A549 (cell line): ENCODE data around the gene WDSUB1. TPM values are rescaled to one million over a fixed set of nuclear protein-coding genes. Genes with fewer than 3 reads are reported as not detected.

Experiments
- ATAC-seq, 2 experiments: fragments of 200-7000 bp in 1 of 2; fragments of >200 bp in 1 of 2; cut with Nextera tagmentation in 1 of 2; cut with Tn5 transposase in 1 of 2; 3 replicates each; pipeline versions ENCODE4 v1.8.0 to v1.9.1; 2018 to 2020; ENCODE audit warnings: mild to moderate bottlenecking in 1 of 2, moderate library complexity in 1 of 2
- CTCF ChIA-PET: fragments of 300-600 bp; sonication (Branson Sonifier 250); formaldehyde crosslinking; extraction: SDS; loops from one replicate; lab custom pipeline; 2021; ENCODE audit warnings: antibody characterized with exemption, inconsistent platforms; lab: Yijun Ruan, JAX
- POLR2A ChIA-PET: fragments of 350-600 bp; formaldehyde crosslinking; extraction: SDS; loops from one replicate; lab custom pipeline; 2021; ENCODE audit warnings: antibody characterized with exemption, inconsistent platforms; lab: Yijun Ruan, JAX
- DNase-seq, 2 experiments: peaks; one replicate each; pipeline versions ENCODE4 v3.0.0 to v3.0.0-alpha.2; 2011 to 2016; ENCODE audit warnings: low read depth in 1 of 2, low spot score in 1 of 2
- FAIRE-seq: peaks from 2 replicates; lab custom pipeline; 2011; peaks lifted over from hg19 to GRCh38; lab: Jason Lieb, UNC
- H3K27ac ChIP-seq, 2 experiments: fragments of >200 bp; sonication (Bioruptor Twin); formaldehyde crosslinking; 3 replicates each; pipeline ENCODE4 v1.5.1; 2016 to 2017
- H3K4me1 ChIP-seq: fragments of >200 bp; sonication (Bioruptor Twin); formaldehyde crosslinking; 3 replicates; pipeline ENCODE4 v1.6.1; 2016
- H3K4me2 ChIP-seq: fragments of >200 bp; sonication (Bioruptor Twin); formaldehyde crosslinking; 3 replicates; pipeline ENCODE4 v1.6.1; 2016
- H3K4me3 ChIP-seq: fragments of >200 bp; sonication (Bioruptor Twin); formaldehyde crosslinking; 3 replicates; pipeline ENCODE4 v1.5.1; 2016
- H3K9me3 ChIP-seq: fragments of >200 bp; sonication (Bioruptor Twin); formaldehyde crosslinking; 3 replicates; pipeline ENCODE4 v1.6.1; 2016
- CEBPB ChIP-seq, 2 experiments: fragments of >200 bp in 1 of 2; sonication (Bioruptor Twin) in 1 of 2; formaldehyde crosslinking in 1 of 2; IDR thresholded peaks; 2 replicates each; pipeline ENCODE4 v1.6.1; 2012 to 2016
- CHD4 ChIP-seq: fragments of 200-600 bp; sonication (generic); IDR thresholded peaks from 2 replicates; pipeline ENCODE4 v1.6.1; 2016; ENCODE audit warnings: antibody characterized with exemption, mild to moderate bottlenecking, borderline replicate concordance
- EHF ChIP-seq: fragments of 250-450 bp; sonication (Bioruptor Pico); IDR thresholded peaks from 2 replicates; pipeline ENCODE4 v1.5.0; 2020; ENCODE audit warnings: mild to moderate bottlenecking
- EHMT2 ChIP-seq: fragments of 200-600 bp; sonication (generic); IDR thresholded peaks from 2 replicates; pipeline ENCODE4 v1.6.1; 2016; ENCODE audit warnings: antibody characterized with exemption, low read depth, mild to moderate bottlenecking, moderate library complexity
- EP300 ChIP-seq, 2 experiments: fragments of >200 bp; sonication (Bioruptor Twin); formaldehyde crosslinking; IDR thresholded peaks; 2 replicates in 1 of 2; 3 replicates in 1 of 2; pipeline ENCODE4 v1.6.1; 2016 to 2017
- ESRRA ChIP-seq: fragments of 150-350 bp; IDR thresholded peaks from 2 replicates; pipeline ENCODE4 v1.6.1; 2014; ENCODE audit warnings: mild to moderate bottlenecking, low read length, borderline replicate concordance
- FOSB ChIP-seq: fragments of 250-450 bp; sonication (Bioruptor Pico); IDR thresholded peaks from 2 replicates; pipeline ENCODE4 v1.5.0; 2020; ENCODE audit warnings: mild to moderate bottlenecking, moderate library complexity
- FOSL2 ChIP-seq, 2 experiments: fragments of 450-650 bp in 1 of 2; fragments of >200 bp in 1 of 2; sonication (Bioruptor Twin) in 1 of 2; formaldehyde crosslinking; IDR thresholded peaks; 2 replicates each; pipeline versions ENCODE4 v1.5.0 to v1.6.1; 2016 to 2020; ENCODE audit warnings: mild to moderate bottlenecking in 1 of 2, moderate library complexity in 1 of 2
- GATA3 ChIP-seq: IDR thresholded peaks from 2 replicates; pipeline ENCODE4 v1.6.1; 2012; ENCODE audit warnings: borderline replicate concordance
- HOXA7 ChIP-seq: fragments of 250-450 bp; sonication (Bioruptor Pico); IDR thresholded peaks from 2 replicates; pipeline ENCODE4 v1.5.0; 2020; ENCODE audit warnings: mild to moderate bottlenecking, moderate library complexity
- HOXB13 ChIP-seq: fragments of 250-450 bp; sonication (Bioruptor Pico); IDR thresholded peaks from 2 replicates; pipeline ENCODE4 v1.5.0; 2020; ENCODE audit warnings: low read depth, mild to moderate bottlenecking, moderate library complexity
- HOXB5 ChIP-seq: fragments of 250-450 bp; sonication (Bioruptor Pico); IDR thresholded peaks from 2 replicates; pipeline ENCODE4 v1.5.0; 2020; ENCODE audit warnings: mild to moderate bottlenecking, moderate library complexity
- JUN ChIP-seq, 2 experiments: fragments of >200 bp; sonication (Bioruptor Twin); formaldehyde crosslinking; IDR thresholded peaks; 2 replicates in 1 of 2; 3 replicates in 1 of 2; pipeline ENCODE4 v1.6.1; 2016 to 2017
- KDM1A ChIP-seq: fragments of 200-600 bp; sonication (generic); IDR thresholded peaks from 2 replicates; pipeline ENCODE4 v1.6.1; 2016; ENCODE audit warnings: low read depth, mild to moderate bottlenecking
- MAFK ChIP-seq: fragments of 450-650 bp; IDR thresholded peaks from 2 replicates; pipeline ENCODE4 v1.6.1; 2014; ENCODE audit not compliant: partially characterized antibody
- NPAS2 ChIP-seq: fragments of 250-450 bp; sonication (Bioruptor Pico); IDR thresholded peaks from 2 replicates; pipeline ENCODE4 v1.8.0; 2022; ENCODE audit warnings: mild to moderate bottlenecking, moderate library complexity, borderline replicate concordance
- POLR2A ChIP-seq: IDR thresholded peaks from 2 replicates; pipeline ENCODE4 v1.6.1; 2012; ENCODE audit warnings: mild to moderate bottlenecking, low read length
- RAD21 ChIP-seq, 2 experiments: fragments of >200 bp in 1 of 2; sonication (Bioruptor Twin) in 1 of 2; formaldehyde crosslinking in 1 of 2; IDR thresholded peaks in 1 of 2; conservative IDR thresholded peaks in 1 of 2; 2 replicates in 1 of 2; 3 replicates in 1 of 2; pipeline ENCODE4 v1.6.1; 2012 to 2018; ENCODE audit warnings: inconsistent platforms in 1 of 2
- RARB ChIP-seq: fragments of 250-450 bp; sonication (Bioruptor Pico); IDR thresholded peaks from 2 replicates; pipeline ENCODE4 v1.8.0; 2021; ENCODE audit warnings: mild to moderate bottlenecking, moderate library complexity
- RFX5 ChIP-seq: fragments of 450-650 bp; IDR thresholded peaks from 2 replicates; pipeline ENCODE4 v1.7.1; 2014; ENCODE audit warnings: antibody characterized with exemption, mild to moderate bottlenecking, moderate library complexity
- SMC3 ChIP-seq: fragments of >200 bp; sonication (Bioruptor Twin); formaldehyde crosslinking; IDR thresholded peaks from 3 replicates; pipeline ENCODE4 v1.6.1; 2018; ENCODE audit warnings: inconsistent platforms
- SREBF2 ChIP-seq: fragments of 450-650 bp; IDR thresholded peaks from 2 replicates; pipeline ENCODE4 v1.6.1; 2014; ENCODE audit warnings: mild to moderate bottlenecking, moderate library complexity
- TFCP2L1 ChIP-seq: fragments of 250-450 bp; sonication (Bioruptor Pico); IDR thresholded peaks from 2 replicates; pipeline ENCODE4 v1.5.0; 2021; ENCODE audit warnings: mild to moderate bottlenecking
- ZSCAN20 ChIP-seq: fragments of 250-450 bp; sonication (Bioruptor Pico); IDR thresholded peaks from 2 replicates; pipeline ENCODE4 v1.8.0; 2022; ENCODE audit warnings: mild to moderate bottlenecking, moderate library complexity
- WGBS: methylation state at CpG from one replicate; pipeline ENCODE4 v1.1.6; 2017; ENCODE audit errors: missing lambda C conversion rate; 5-methylcytosine and 5-hydroxymethylcytosine counted together
- polyA plus RNA-seq, 4 experiments: library from polyadenylated mRNA; depleted of rRNA in 3 of 4; stranded (reverse); fragments of >200 nt; fragmentation: RNase III in 1 of 4; extraction: RNeasy Plus Mini Kit Qiagen cat#74134 plus additional on column Dnase treatment in 1 of 4; gene quantifications; 2 replicates in 3 of 4; 3 replicates in 1 of 4; pipeline ENCODE4 v1.2.3, GENCODE V29; 2011 to 2017
- TF ChIP-seq, protein P1 (sequence below): IDR thresholded peaks from 2 replicates; pipeline ENCODE4 v1.6.1; 2012
- TF ChIP-seq, protein P2 (sequence below): IDR thresholded peaks from 2 replicates; pipeline ENCODE4 v1.6.1; 2012
- TF ChIP-seq, protein P3 (sequence below): fragments of 250-450 bp; sonication (Bioruptor Pico); IDR thresholded peaks from 2 replicates; pipeline ENCODE4 v1.5.0; 2020; ENCODE audit warnings: low read depth, mild to moderate bottlenecking, moderate library complexity
- TF ChIP-seq, protein P4 (sequence below): fragments of 250-450 bp; sonication (Bioruptor Pico); IDR thresholded peaks from 2 replicates; pipeline ENCODE4 v1.5.0; 2021; ENCODE audit warnings: mild to moderate bottlenecking, moderate library complexity, borderline replicate concordance
- TF ChIP-seq, protein P5 (sequence below): fragments of >200 bp; sonication (Bioruptor Twin); formaldehyde crosslinking; IDR thresholded peaks from 3 replicates; pipeline ENCODE4 v1.5.1; 2016
- TF ChIP-seq, protein P6 (sequence below): fragments of 150-350 bp; IDR thresholded peaks from 2 replicates; pipeline ENCODE4 v1.6.1; 2014; ENCODE audit warnings: low read depth, mild to moderate bottlenecking, low read length
- TF ChIP-seq, protein P7 (sequence below): fragments of 450-650 bp; IDR thresholded peaks from 2 replicates; pipeline ENCODE4 v1.6.1; 2014; ENCODE audit warnings: antibody characterized with exemption

Gene WDSUB1
- polyA plus RNA-seq, 2 of the 4 experiments (the other 2 are of a cell fraction): 9.1 to 11.7 TPM

DNA sequence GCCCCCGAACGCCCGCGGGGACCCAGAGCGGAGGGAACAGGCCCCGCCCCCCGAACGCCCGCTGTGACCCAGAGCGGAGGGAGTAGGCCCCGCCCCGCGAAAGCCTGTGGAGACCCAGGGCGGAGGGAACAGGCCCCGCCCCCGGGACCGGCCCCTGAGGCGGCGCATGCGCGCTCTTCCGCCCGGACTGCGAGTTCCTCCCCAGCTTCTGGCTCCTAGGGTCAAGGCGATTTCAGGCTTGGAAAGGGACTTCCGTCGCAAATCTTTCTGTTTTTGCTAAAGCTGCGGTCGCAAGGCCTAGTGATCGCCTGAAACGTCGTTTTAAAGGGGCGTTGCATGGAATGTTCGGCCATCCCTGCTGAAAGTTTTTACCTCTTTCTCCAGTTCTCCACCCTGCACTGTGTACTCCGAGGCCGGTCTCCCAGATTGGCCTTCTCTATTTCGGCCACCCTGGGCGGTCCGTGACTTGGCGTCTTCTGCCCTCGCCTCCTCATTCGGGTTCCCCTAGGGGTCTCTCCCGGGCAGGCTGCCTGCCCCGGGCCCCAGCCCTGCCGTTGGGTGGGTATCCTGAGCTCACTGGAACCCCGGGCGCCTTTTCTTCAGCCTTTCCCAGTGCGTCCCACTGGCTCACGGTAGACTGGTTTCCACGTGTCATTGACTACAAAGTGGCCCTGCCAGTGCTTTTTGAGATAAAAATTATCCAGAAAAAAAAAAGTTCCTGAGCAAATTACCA lies 372 bp upstream of the WDSUB1 start:
- DNase-seq (peak; percentile 81 to 95), FAIRE-seq (no peak), ATAC-seq (peak; percentile 87 to 94)
- ChIA-PET POLR2A (interaction anchor here (0.7 to 2.6 kb wide), 7 partner anchors 37 to 429 kb away, joined by 3 to 13 read pairs (median 3); partner anchors contain the start of gene MARCHF7), CTCF (interaction anchor here (0.7 to 1.4 kb wide), 3 partner anchors 9 to 425 kb away, joined by 3 to 4 read pairs (median 3); partner anchors contain the start of gene MARCHF7)
- Histone ChIP-seq H3K4me3 (peak overlapping the region; percentile 74), H3K4me2 (peak overlapping the region; percentile 89), H3K27ac (peak overlapping the region; percentile 88 to 96), H3K9me3 (no peaks in the 10 kb centered on the region), H3K4me1 (peaks cover 27% of the 10 kb centered on the region)
- 4% methylated on average over 21 of the region's 50 CpGs for WGBS
- TF ChIP-seq HOXB13 (CRISPR knock-in tag) (no peak), JUN (IDR thresholded peaks at IDR 0.05) (peak; percentile 60 to 93; a peak in 3 of 5 replicates), POLR2A (peak; percentile 84), CHD4 (no peak), EP300 (IDR thresholded peaks at IDR 0.05) (no peak), EHMT2 (no peak), ZSCAN20 (CRISPR knock-in tag) (no peak), TFCP2L1 (CRISPR knock-in tag) (no peak), ESRRA (no peak), SREBF2 (no peak), GATA3 (no peak), CEBPB (IDR thresholded peaks at IDR 0.05) (no peak), RFX5 (no peak), NPAS2 (no peak; the same call in 1 of the 2 replicates), EHF (CRISPR knock-in tag) (no peak), KDM1A (no peak), FOSL2 (IDR thresholded peaks at IDR 0.05) (no peak), FOSL2 (CRISPR knock-in tag; IDR thresholded peaks at IDR 0.05) (no peak), SMC3 (no peak), HOXB5 (CRISPR knock-in tag) (no peak), FOSB (CRISPR knock-in tag) (no peak), MAFK (no peak), RARB (CRISPR knock-in tag) (no peak), HOXA7 (CRISPR knock-in tag) (no peak), RAD21 (conservative IDR thresholded peaks at IDR 0.05 in 1 of 2, IDR thresholded peaks at IDR 0.05 in 1 of 2) (0 out of 5 replicates have a peak, but pooled peaks of 1 of the 2 experiments have one; percentile 6)
- TF ChIP-seq, protein P1, sequence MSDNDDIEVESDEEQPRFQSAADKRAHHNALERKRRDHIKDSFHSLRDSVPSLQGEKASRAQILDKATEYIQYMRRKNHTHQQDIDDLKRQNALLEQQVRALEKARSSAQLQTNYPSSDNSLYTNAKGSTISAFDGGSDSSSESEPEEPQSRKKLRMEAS: peak; percentile 77; the same call in 1 of the 2 replicates
- TF ChIP-seq, protein P2, sequence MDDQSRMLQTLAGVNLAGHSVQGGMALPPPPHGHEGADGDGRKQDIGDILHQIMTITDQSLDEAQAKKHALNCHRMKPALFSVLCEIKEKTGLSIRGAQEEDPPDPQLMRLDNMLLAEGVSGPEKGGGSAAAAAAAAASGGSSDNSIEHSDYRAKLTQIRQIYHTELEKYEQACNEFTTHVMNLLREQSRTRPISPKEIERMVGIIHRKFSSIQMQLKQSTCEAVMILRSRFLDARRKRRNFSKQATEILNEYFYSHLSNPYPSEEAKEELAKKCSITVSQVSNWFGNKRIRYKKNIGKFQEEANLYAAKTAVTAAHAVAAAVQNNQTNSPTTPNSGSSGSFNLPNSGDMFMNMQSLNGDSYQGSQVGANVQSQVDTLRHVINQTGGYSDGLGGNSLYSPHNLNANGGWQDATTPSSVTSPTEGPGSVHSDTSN: no peak
- TF ChIP-seq, protein P3, sequence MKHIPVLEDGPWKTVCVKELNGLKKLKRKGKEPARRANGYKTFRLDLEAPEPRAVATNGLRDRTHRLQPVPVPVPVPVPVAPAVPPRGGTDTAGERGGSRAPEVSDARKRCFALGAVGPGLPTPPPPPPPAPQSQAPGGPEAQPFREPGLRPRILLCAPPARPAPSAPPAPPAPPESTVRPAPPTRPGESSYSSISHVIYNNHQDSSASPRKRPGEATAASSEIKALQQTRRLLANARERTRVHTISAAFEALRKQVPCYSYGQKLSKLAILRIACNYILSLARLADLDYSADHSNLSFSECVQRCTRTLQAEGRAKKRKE (CRISPR knock-in tag): peak; percentile 27; the same call in 1 of the 2 replicates
- TF ChIP-seq, protein P4, sequence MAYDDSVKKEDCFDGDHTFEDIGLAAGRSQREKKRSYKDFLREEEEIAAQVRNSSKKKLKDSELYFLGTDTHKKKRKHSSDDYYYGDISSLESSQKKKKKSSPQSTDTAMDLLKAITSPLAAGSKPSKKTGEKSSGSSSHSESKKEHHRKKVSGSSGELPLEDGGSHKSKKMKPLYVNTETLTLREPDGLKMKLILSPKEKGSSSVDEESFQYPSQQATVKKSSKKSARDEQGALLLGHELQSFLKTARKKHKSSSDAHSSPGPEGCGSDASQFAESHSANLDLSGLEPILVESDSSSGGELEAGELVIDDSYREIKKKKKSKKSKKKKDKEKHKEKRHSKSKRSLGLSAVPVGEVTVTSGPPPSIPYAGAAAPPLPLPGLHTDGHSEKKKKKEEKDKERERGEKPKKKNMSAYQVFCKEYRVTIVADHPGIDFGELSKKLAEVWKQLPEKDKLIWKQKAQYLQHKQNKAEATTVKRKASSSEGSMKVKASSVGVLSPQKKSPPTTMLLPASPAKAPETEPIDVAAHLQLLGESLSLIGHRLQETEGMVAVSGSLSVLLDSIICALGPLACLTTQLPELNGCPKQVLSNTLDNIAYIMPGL (CRISPR knock-in tag): no peak
- TF ChIP-seq, protein P5, sequence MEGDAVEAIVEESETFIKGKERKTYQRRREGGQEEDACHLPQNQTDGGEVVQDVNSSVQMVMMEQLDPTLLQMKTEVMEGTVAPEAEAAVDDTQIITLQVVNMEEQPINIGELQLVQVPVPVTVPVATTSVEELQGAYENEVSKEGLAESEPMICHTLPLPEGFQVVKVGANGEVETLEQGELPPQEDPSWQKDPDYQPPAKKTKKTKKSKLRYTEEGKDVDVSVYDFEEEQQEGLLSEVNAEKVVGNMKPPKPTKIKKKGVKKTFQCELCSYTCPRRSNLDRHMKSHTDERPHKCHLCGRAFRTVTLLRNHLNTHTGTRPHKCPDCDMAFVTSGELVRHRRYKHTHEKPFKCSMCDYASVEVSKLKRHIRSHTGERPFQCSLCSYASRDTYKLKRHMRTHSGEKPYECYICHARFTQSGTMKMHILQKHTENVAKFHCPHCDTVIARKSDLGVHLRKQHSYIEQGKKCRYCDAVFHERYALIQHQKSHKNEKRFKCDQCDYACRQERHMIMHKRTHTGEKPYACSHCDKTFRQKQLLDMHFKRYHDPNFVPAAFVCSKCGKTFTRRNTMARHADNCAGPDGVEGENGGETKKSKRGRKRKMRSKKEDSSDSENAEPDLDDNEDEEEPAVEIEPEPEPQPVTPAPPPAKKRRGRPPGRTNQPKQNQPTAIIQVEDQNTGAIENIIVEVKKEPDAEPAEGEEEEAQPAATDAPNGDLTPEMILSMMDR: no peak
- TF ChIP-seq, protein P6, sequence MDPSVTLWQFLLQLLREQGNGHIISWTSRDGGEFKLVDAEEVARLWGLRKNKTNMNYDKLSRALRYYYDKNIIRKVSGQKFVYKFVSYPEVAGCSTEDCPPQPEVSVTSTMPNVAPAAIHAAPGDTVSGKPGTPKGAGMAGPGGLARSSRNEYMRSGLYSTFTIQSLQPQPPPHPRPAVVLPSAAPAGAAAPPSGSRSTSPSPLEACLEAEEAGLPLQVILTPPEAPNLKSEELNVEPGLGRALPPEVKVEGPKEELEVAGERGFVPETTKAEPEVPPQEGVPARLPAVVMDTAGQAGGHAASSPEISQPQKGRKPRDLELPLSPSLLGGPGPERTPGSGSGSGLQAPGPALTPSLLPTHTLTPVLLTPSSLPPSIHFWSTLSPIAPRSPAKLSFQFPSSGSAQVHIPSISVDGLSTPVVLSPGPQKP: no peak
- TF ChIP-seq, protein P7, sequence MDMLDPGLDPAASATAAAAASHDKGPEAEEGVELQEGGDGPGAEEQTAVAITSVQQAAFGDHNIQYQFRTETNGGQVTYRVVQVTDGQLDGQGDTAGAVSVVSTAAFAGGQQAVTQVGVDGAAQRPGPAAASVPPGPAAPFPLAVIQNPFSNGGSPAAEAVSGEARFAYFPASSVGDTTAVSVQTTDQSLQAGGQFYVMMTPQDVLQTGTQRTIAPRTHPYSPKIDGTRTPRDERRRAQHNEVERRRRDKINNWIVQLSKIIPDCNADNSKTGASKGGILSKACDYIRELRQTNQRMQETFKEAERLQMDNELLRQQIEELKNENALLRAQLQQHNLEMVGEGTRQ: no peak
